ENCODE data around the gene SHISA8. TPM values are rescaled to one million over a fixed set of nuclear protein-coding genes. Genes with fewer than 3 reads are reported as not detected.
"Not testable (repeated sequence)": the region's sequence is repeated elsewhere in the genome, so short reads cannot be mapped to it uniquely, and the experiment has no call there.

Gene SHISA8
- polyA plus RNA-seq, 1 donor from 2014 or later = 1.7 TPM

- peaks cover 29 to 59% (median 55%) of the 10 kb centered on the region in 3 donors for H3K4me1 Mint-ChIP-seq
- peak overlapping the region; percentile 75 to 97 (median 91) for H3K27ac Mint-ChIP-seq
- peaks cover 10% of the 10 kb centered on the region for H3K36me3 Mint-ChIP-seq
- H3K27me3 Mint-ChIP-seq = no peaks in the 10 kb centered on the region
- no peaks in the 10 kb centered on the region for H3K9me3 Mint-ChIP-seq
- peak overlapping the region in 3 of 4 donors; percentile 15 to 87 (median 80) for H3K4me3 Mint-ChIP-seq
These were observed 31.5 kb downstream of the SHISA8 start for GRCh38 chr22:41883400-41883799.

- no peak overlapping the region for H3K4me3 Mint-ChIP-seq
- H3K9me3 Mint-ChIP-seq = no peaks in the 10 kb centered on the region
- peaks cover 14 to 37% (median 28%) of the 10 kb centered on the region in 3 donors for H3K4me1 Mint-ChIP-seq
- H3K27me3 Mint-ChIP-seq = no peaks in the 10 kb centered on the region
- H3K27ac Mint-ChIP-seq = peak overlapping the region in 1 of 3 donors; percentile 60
- peaks cover 14% of the 10 kb centered on the region for H3K36me3 Mint-ChIP-seq
These were observed 34.2 kb downstream of the SHISA8 start for GRCh38 chr22:41880653-41881052.

GRCh38 chr22:41876675-41877074 is 38.2 kb downstream of the SHISA8 start:
- H3K9me3 Mint-ChIP-seq = no peaks in the 10 kb centered on the region
- H3K4me3 Mint-ChIP-seq = no peak overlapping the region
- H3K27ac Mint-ChIP-seq = peak overlapping the region in 1 of 3 donors; percentile 12
- no peaks in the 10 kb centered on the region for H3K27me3 Mint-ChIP-seq
- peaks cover 18% of the 10 kb centered on the region for H3K36me3 Mint-ChIP-seq
- peaks cover 10 to 13% (median 11%) of the 10 kb centered on the region in 3 donors for H3K4me1 Mint-ChIP-seq

GRCh38 chr22:41876275-41876674 is 38.6 kb downstream of the SHISA8 start:
- Mint-ChIP-seq H3K4me1 (peaks cover 9 to 15% (median 12%) of the 10 kb centered on the region in 3 donors), H3K27me3 (no peaks in the 10 kb centered on the region), H3K9me3 (no peaks in the 10 kb centered on the region), H3K36me3 (peaks cover 18% of the 10 kb centered on the region), H3K27ac (peak overlapping the region in 1 of 3 donors; percentile 12), H3K4me3 (no peak overlapping the region)

- Mint-ChIP-seq H3K27ac (peak overlapping the region in 1 of 3 donors; percentile 12), H3K27me3 (no peaks in the 10 kb centered on the region), H3K4me1 (peaks cover 11 to 18% (median 15%) of the 10 kb centered on the region in 3 donors), H3K4me3 (no peak overlapping the region), H3K36me3 (peaks cover 18% of the 10 kb centered on the region), H3K9me3 (no peaks in the 10 kb centered on the region)
These were observed 39.2 kb downstream of the SHISA8 start for GRCh38 chr22:41875531-41876270.

GRCh38 chr22:41874090-41874489 is 40.8 kb downstream of the SHISA8 start:
- Mint-ChIP-seq H3K4me1 (peaks cover 11 to 18% (median 13%) of the 10 kb centered on the region in 3 donors), H3K27ac (peak overlapping the region in 1 of 3 donors; percentile 77), H3K27me3 (no peaks in the 10 kb centered on the region), H3K9me3 (no peaks in the 10 kb centered on the region), H3K36me3 (peaks cover 16% of the 10 kb centered on the region), H3K4me3 (no peak overlapping the region)

GRCh38 chr22:41873391-41873790 is 41.5 kb downstream of the SHISA8 start:
- Mint-ChIP-seq H3K4me3 (peak overlapping the region in 2 of 4 donors; percentile 22 to 47), H3K27ac (peak overlapping the region in 2 of 3 donors; percentile 73 to 77), H3K9me3 (no peaks in the 10 kb centered on the region), H3K36me3 (peaks cover 14% of the 10 kb centered on the region), H3K27me3 (no peaks in the 10 kb centered on the region), H3K4me1 (peaks cover 11 to 15% (median 11%) of the 10 kb centered on the region in 3 donors)

GRCh38 chr22:41870786-41871185 is 44.1 kb downstream of the SHISA8 start:
- Mint-ChIP-seq H3K27ac (peak overlapping the region in 2 of 3 donors; percentile 53 to 86), H3K27me3 (no peaks in the 10 kb centered on the region), H3K36me3 (peaks cover 15% of the 10 kb centered on the region), H3K9me3 (no peaks in the 10 kb centered on the region), H3K4me1 (peaks cover 10 to 19% (median 18%) of the 10 kb centered on the region in 3 donors), H3K4me3 (no peak overlapping the region)

GRCh38 chr22:41870081-41870480 is 44.8 kb downstream of the SHISA8 start:
- H3K9me3 Mint-ChIP-seq, H3K4me3 Mint-ChIP-seq, H3K27ac Mint-ChIP-seq, H3K27me3 Mint-ChIP-seq: not testable (repeated sequence)
- Mint-ChIP-seq H3K36me3 (peaks cover 14% of the 10 kb centered on the region), H3K4me1 (peaks cover 15 to 24% (median 21%) of the 10 kb centered on the region in 3 donors)

GRCh38 chr22:41868556-41868955 is 46.3 kb downstream of the SHISA8 start:
- Mint-ChIP-seq H3K4me3 (no peak overlapping the region), H3K4me1 (peaks cover 18 to 31% (median 26%) of the 10 kb centered on the region in 3 donors), H3K27ac (peak overlapping the region in 1 of 3 donors; percentile 64), H3K9me3 (no peaks in the 10 kb centered on the region), H3K36me3 (peaks cover 10% of the 10 kb centered on the region), H3K27me3 (no peaks in the 10 kb centered on the region)

GRCh38 chr22:41863472-41863871 is 51.4 kb downstream of the SHISA8 start:
- Mint-ChIP-seq H3K36me3 (peaks cover 6% of the 10 kb centered on the region), H3K27me3 (no peaks in the 10 kb centered on the region), H3K9me3 (no peaks in the 10 kb centered on the region), H3K27ac (peak overlapping the region; percentile 97 to 98 (median 97)), H3K4me3 (peak overlapping the region in 3 of 4 donors; percentile 77 to 90 (median 87)), H3K4me1 (peaks cover 44 to 53% (median 49%) of the 10 kb centered on the region in 3 donors)

- peaks cover 50 to 60% (median 55%) of the 10 kb centered on the region in 3 donors for H3K4me1 Mint-ChIP-seq
These were observed 52.2 kb downstream of the SHISA8 start for GRCh38 chr22:41862530-41863266.

GRCh38 chr22:41862160-41862529 is 52.7 kb downstream of the SHISA8 start:
- Mint-ChIP-seq H3K4me1 (peaks cover 56 to 64% (median 59%) of the 10 kb centered on the region in 3 donors), H3K36me3 (peaks cover 10% of the 10 kb centered on the region), H3K27me3 (no peaks in the 10 kb centered on the region), H3K27ac (peak overlapping the region; percentile 97 to 98 (median 97)), H3K9me3 (no peaks in the 10 kb centered on the region), H3K4me3 (peak overlapping the region; percentile 52 to 90 (median 83))

More at GRCh38 chr22:41862530-41863266, 52.2 kb downstream of the SHISA8 start:
- Mint-ChIP-seq H3K27ac (peak overlapping the region; percentile 97 to 98 (median 97)), H3K27me3 (no peaks in the 10 kb centered on the region), H3K36me3 (peaks cover 8% of the 10 kb centered on the region), H3K4me3 (peak overlapping the region; percentile 60 to 90 (median 83)), H3K9me3 (no peaks in the 10 kb centered on the region)
